Mesendoderm (in vitro differentiated cells): ENCODE measurements around the gene MGAT5.

Experiments used
- DNase-seq: peaks from one replicate; pipeline ENCODE4 v3.0.0; 2013
- H2AK5ac ChIP-seq: 2 replicates; pipeline ENCODE4 v1.6.1; 2013; ENCODE audit warnings: low read length, inconsistent platforms
- H2BK120ac ChIP-seq: 2 replicates; pipeline ENCODE4 v1.6.1; 2013; ENCODE audit warnings: low read depth, mild to moderate bottlenecking, low read length, moderate library complexity, mixed read lengths
- H2BK15ac ChIP-seq: replicated peaks from 2 replicates; pipeline ENCODE4 v1.6.1; 2013; ENCODE audit warnings: low read depth, mild to moderate bottlenecking, moderate library complexity
- H2BK5ac ChIP-seq: 2 replicates; pipeline ENCODE4 v1.6.1; 2013; ENCODE audit warnings: low read length, inconsistent platforms
- H3K18ac ChIP-seq: 2 replicates; pipeline ENCODE4 v1.6.1; 2013; ENCODE audit warnings: mild to moderate bottlenecking, low read length, mixed read lengths
- H3K23ac ChIP-seq: one replicate; pipeline ENCODE4 v1.6.1; 2013; ENCODE audit warnings: low read length
- H3K27ac ChIP-seq: 2 replicates; pipeline ENCODE4 v1.5.1; 2013; ENCODE audit warnings: low read depth, mild to moderate bottlenecking, inconsistent platforms, low read length, moderate library complexity
- H3K27me3 ChIP-seq: 2 replicates; pipeline ENCODE4 v1.6.1; 2013; ENCODE audit warnings: low read length, control low read depth, mild to moderate bottlenecking, inconsistent platforms; ENCODE audit not compliant: insufficient read depth, poor library complexity
- H3K36me3 ChIP-seq: 2 replicates; pipeline ENCODE4 v1.6.1; 2013; ENCODE audit warnings: low read length, inconsistent platforms; ENCODE audit not compliant: control insufficient read depth, insufficient read depth
- H3K4ac ChIP-seq: one replicate; pipeline ENCODE4 v1.6.1; 2013; ENCODE audit warnings: low read depth, mild to moderate bottlenecking, low read length, moderate library complexity
- H3K4me1 ChIP-seq: 2 replicates; pipeline ENCODE4 v1.6.1; 2013; ENCODE audit warnings: low read depth, low read length, inconsistent platforms; ENCODE audit not compliant: control insufficient read depth
- H3K4me2 ChIP-seq: 2 replicates; pipeline ENCODE4 v1.6.1; 2013; ENCODE audit warnings: low read length
- H3K4me3 ChIP-seq: 2 replicates; pipeline ENCODE4 v1.5.1; 2013; ENCODE audit warnings: mild to moderate bottlenecking, low read length
- H3K56ac ChIP-seq: one replicate; pipeline ENCODE4 v1.6.1; 2013; ENCODE audit warnings: low read length
- H3K79me1 ChIP-seq: 2 replicates; pipeline ENCODE4 v1.6.1; 2013; ENCODE audit warnings: low read length, inconsistent platforms
- H3K79me2 ChIP-seq: 2 replicates; pipeline ENCODE4 v1.6.1; 2013; ENCODE audit warnings: mild to moderate bottlenecking, low read length; ENCODE audit not compliant: control insufficient read depth, insufficient read depth
- H3K9ac ChIP-seq: 2 replicates; pipeline ENCODE4 v1.6.1; 2013; ENCODE audit warnings: low read length, inconsistent platforms
- H4K5ac ChIP-seq: one replicate; pipeline ENCODE4 v1.6.1; 2013; ENCODE audit warnings: low read length
- H4K8ac ChIP-seq: one replicate; pipeline ENCODE4 v1.6.1; 2013; ENCODE audit warnings: low read depth, mild to moderate bottlenecking, control low read depth, low read length, moderate library complexity
- WGBS: extraction: QIAGEN DNeasy Blood & Tissue Kit; methylation state at CpG from one replicate; pipeline ENCODE4 v1.1.7; 2013; ENCODE audit warnings: low lambda C conversion rate, missing lambda C conversion rate; ENCODE audit not compliant: insufficient coverage; ENCODE audit errors: extremely low coverage; 5-methylcytosine and 5-hydroxymethylcytosine counted together

The MGAT5 gene

DNA sequence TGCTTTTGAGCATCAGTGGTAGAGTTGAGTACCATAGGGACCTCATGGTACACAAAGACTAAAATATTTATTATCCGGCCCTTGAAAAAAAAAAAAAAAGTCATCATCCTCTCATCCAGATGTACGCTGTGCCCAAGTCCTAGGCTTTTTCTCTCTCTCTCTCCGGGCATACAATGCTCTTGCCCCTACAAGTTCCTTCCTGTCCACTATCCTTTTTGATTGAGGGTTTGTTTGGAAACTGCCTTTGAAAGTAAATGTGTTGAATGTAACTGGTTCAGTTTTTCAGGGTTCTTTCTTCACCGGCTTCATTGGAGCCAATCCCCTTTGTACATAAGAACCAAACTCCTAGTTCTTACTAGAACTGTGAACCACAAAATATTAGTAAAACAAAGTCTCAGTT, 130.3 kb downstream of the MGAT5 start:
- Histone ChIP-seq H3K56ac (no peak overlapping the region), H2BK120ac (no peak overlapping the region), H3K4ac (no peak overlapping the region), H3K27ac (no peak overlapping the region), H3K9ac (no peak overlapping the region), H3K79me2 (no peaks in the 10 kb centered on the region), H3K4me3 (no peak overlapping the region), H2BK15ac (no peak overlapping the region), H4K8ac (no peak overlapping the region), H3K27me3 (no peaks in the 10 kb centered on the region), H4K5ac (no peak overlapping the region), H3K4me2 (no peak overlapping the region), H3K23ac (no peak overlapping the region), H3K4me1 (no peaks in the 10 kb centered on the region), H2BK5ac (no peak overlapping the region), H3K79me1 (no peaks in the 10 kb centered on the region), H2AK5ac (no peak overlapping the region), H3K36me3 (no peaks in the 10 kb centered on the region), H3K18ac (no peak overlapping the region)
- no CpG with 5 or more reads among the region's 4 CpGs for WGBS
- DNase-seq: no peak

DNA sequence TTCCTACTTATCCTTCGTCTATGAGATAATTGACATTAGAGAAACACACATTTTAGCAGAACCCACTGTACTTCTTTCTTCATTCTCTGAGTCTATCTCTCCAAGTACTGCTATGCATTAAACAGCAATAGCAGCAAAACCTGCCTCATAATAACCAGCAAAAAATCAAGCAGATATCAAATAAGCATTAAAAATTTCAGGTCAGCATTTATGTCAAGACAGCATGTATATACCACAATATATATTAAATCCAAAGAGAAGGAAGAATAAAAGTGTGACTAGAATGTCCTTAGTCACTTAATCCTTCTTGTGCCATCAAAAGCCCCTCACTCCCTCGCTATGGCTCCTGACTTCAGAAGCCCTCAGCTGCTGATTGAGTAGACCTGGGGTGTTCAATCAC, 131.3 kb downstream of the MGAT5 start:
- Histone ChIP-seq H4K5ac (no peak overlapping the region), H2AK5ac (no peak overlapping the region), H3K79me2 (no peaks in the 10 kb centered on the region), H3K27me3 (no peaks in the 10 kb centered on the region), H3K4me2 (no peak overlapping the region), H3K56ac (no peak overlapping the region), H3K9ac (no peak overlapping the region), H2BK120ac (no peak overlapping the region), H3K23ac (no peak overlapping the region), H3K79me1 (no peaks in the 10 kb centered on the region), H3K4ac (no peak overlapping the region), H2BK5ac (no peak overlapping the region), H2BK15ac (no peak overlapping the region), H3K4me3 (no peak overlapping the region), H3K4me1 (no peaks in the 10 kb centered on the region), H3K36me3 (no peaks in the 10 kb centered on the region), H3K27ac (no peak overlapping the region), H4K8ac (no peak overlapping the region), H3K18ac (no peak overlapping the region)
- WGBS: no CpG with 5 or more reads among the region's 2 CpGs
- no peak for DNase-seq

DNA sequence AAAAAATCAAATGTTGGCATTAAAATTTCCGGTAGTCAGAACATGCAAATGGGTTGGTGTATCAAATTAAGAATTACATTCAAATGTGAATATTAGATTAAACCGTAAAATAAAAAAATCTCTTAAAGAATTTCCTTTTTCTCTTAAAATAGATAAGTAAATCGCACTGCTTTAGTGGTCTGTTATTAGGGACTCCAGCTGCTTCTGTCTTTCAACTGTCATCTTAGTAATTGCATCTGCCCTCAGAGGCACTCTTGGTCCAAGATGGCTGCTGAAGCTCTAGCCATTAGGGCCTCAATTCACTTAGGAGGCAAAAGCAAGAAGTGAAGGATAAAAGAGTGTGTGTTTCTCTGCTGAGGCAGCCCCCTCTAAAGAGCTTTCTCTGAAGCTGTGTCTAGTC, 132.4 kb downstream of the MGAT5 start:
- Histone ChIP-seq H3K56ac (no peak overlapping the region), H3K4me2 (no peak overlapping the region), H3K79me1 (no peaks in the 10 kb centered on the region), H3K36me3 (no peaks in the 10 kb centered on the region), H4K5ac (no peak overlapping the region), H3K4ac (no peak overlapping the region), H2AK5ac (no peak overlapping the region), H2BK15ac (no peak overlapping the region), H4K8ac (no peak overlapping the region), H3K4me1 (no peaks in the 10 kb centered on the region), H3K9ac (no peak overlapping the region), H3K79me2 (no peaks in the 10 kb centered on the region), H3K27me3 (no peaks in the 10 kb centered on the region), H3K23ac (no peak overlapping the region), H2BK5ac (no peak overlapping the region), H3K4me3 (no peak overlapping the region), H3K27ac (no peak overlapping the region), H2BK120ac (no peak overlapping the region), H3K18ac (no peak overlapping the region)
- DNase-seq: no peak
- no CpG with 5 or more reads among the region's 3 CpGs for WGBS

DNA sequence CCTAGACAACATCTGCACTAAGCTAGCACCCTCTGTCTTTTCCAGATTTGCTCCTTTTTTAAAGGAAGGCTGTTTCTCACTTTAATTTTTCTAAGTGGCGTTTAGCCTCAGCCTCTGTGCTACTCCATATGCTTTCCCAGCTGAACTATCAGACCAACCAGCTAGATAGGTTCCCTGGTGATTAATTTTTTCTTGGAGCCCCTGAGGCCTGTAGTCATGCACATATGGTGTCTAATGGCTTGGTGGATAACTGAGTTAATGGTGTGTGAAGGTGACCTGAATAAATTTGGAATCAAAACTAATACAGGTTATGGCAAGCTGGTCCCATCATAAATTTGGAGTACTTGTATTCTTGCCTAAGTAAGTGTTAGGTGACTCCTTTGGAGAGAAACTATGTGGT, 135.5 kb downstream of the MGAT5 start:
- Histone ChIP-seq H3K4me3 (no peak overlapping the region), H3K56ac (no peak overlapping the region), H2BK120ac (no peak overlapping the region), H3K79me2 (no peaks in the 10 kb centered on the region), H3K4me1 (no peaks in the 10 kb centered on the region), H3K36me3 (no peaks in the 10 kb centered on the region), H2BK5ac (no peak overlapping the region), H2AK5ac (no peak overlapping the region), H3K27me3 (no peaks in the 10 kb centered on the region), H4K5ac (no peak overlapping the region), H3K18ac (no peak overlapping the region), H2BK15ac (no peak overlapping the region), H3K27ac (no peak overlapping the region), H3K23ac (no peak overlapping the region), H3K4me2 (no peak overlapping the region), H4K8ac (no peak overlapping the region), H3K79me1 (no peaks in the 10 kb centered on the region), H3K9ac (no peak overlapping the region), H3K4ac (no peak overlapping the region)
- no CpG with 5 or more reads among the region's 1 CpG for WGBS
- no peak for DNase-seq

DNA sequence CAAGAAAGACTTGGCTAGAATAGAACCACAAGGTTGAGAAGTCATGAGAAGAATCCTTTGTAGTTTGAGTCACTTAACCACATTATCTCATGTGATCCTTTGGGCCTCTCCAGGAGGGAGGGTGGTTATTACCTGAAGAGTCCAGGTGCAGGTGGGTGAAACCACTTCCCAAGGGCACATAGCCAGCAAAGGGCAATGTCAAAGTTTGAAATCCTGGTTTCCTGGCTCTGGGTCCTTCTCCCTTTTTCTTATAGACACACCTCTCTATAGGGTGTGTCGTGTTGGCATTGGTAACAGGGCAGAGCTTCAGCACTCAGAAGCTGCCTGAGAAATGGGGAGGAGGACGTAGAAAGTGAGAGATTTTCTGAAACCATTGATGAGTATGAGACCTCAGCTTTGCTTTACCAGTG, 137.9 kb downstream of the MGAT5 start:
- no peak overlapping the region for H3K4ac ChIP-seq
- no peak overlapping the region for H3K23ac ChIP-seq
- H3K36me3 ChIP-seq: no peaks in the 10 kb centered on the region
- H3K27me3 ChIP-seq: no peaks in the 10 kb centered on the region
- no peak overlapping the region for H2BK15ac ChIP-seq
- no peak overlapping the region for H4K5ac ChIP-seq
- H3K27ac ChIP-seq: no peak overlapping the region
- H2AK5ac ChIP-seq: no peak overlapping the region
- no peak overlapping the region for H2BK120ac ChIP-seq
- H2BK5ac ChIP-seq: no peak overlapping the region
- no peak overlapping the region for H3K56ac ChIP-seq
- H4K8ac ChIP-seq: no peak overlapping the region
- no peak overlapping the region for H3K9ac ChIP-seq
- H3K18ac ChIP-seq: no peak overlapping the region
- H3K4me3 ChIP-seq: no peak overlapping the region
- no peaks in the 10 kb centered on the region for H3K4me1 ChIP-seq
- WGBS: no CpG with 5 or more reads among the region's 2 CpGs
- no peaks in the 10 kb centered on the region for H3K79me2 ChIP-seq
- no peaks in the 10 kb centered on the region for H3K79me1 ChIP-seq
- H3K4me2 ChIP-seq: no peak overlapping the region
- DNase-seq: no peak

DNA sequence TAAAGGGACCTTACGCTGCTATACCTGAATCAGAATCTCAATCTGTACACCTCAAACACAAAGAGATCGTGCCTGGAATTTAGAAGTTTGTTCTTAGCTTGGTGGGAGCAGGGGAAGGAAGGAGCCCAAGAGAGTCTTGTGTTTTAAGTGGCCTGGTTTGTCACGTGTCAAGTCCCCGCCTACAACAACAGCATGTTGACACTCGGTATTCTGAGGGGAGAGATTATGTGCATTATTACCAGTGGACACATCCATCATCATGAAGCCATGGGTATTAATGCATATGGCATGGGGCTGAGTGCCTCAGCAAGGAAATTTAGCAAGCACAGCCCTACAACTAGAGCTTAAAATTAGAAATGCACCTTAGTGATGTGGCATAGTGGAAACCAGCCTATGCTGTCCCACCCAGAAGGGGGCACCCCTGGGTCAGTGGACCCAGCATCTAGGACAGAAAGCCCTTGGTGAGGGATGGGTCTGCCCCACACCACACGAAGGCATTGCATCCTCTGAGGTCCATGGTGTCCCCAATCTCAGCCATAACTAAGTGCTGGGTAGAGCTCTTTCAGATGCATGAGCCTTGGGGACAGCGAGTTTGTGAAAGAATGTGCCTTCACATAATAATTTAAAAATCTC, 138.7 kb downstream of the MGAT5 start:
- no peak overlapping the region for H3K4me3 ChIP-seq
- H3K27me3 ChIP-seq: no peaks in the 10 kb centered on the region
- WGBS: no CpG with 5 or more reads among the region's 7 CpGs
- H2BK120ac ChIP-seq: no peak overlapping the region
- no peak overlapping the region for H3K4me2 ChIP-seq
- no peak overlapping the region for H3K23ac ChIP-seq
- peak; percentile 19 for DNase-seq
- H2AK5ac ChIP-seq: no peak overlapping the region
- H3K9ac ChIP-seq: no peak overlapping the region
- H3K4ac ChIP-seq: no peak overlapping the region
- H4K8ac ChIP-seq: no peak overlapping the region
- no peak overlapping the region for H3K27ac ChIP-seq
- no peak overlapping the region for H2BK15ac ChIP-seq
- H3K36me3 ChIP-seq: no peaks in the 10 kb centered on the region
- no peaks in the 10 kb centered on the region for H3K79me1 ChIP-seq
- no peaks in the 10 kb centered on the region for H3K79me2 ChIP-seq
- no peaks in the 10 kb centered on the region for H3K4me1 ChIP-seq
- H3K56ac ChIP-seq: no peak overlapping the region
- no peak overlapping the region for H4K5ac ChIP-seq
- H3K18ac ChIP-seq: no peak overlapping the region
- H2BK5ac ChIP-seq: no peak overlapping the region
